Esophagus muscularis mucosa (tissue), 3 donors: Measurements from ENCODE around the gene LRRC27.

Source experiments
- CTCF ChIP-seq, 3 experiments: fragments of 200-600 bp in 2 of 3; fragments of 450-650 bp in 1 of 3; sonication (generic) in 2 of 3; IDR thresholded peaks; one replicate each; pipeline ENCODE4 v1.5.1; 2017 to 2019; ENCODE audit warnings: antibody characterized with exemption in 3 of 3, mild to moderate bottlenecking in 2 of 3, moderate library complexity in 1 of 3
- POLR2A ChIP-seq: fragments of 450-650 bp; IDR thresholded peaks from one replicate; pipeline ENCODE4 v1.6.1; 2017; ENCODE audit warnings: antibody characterized with exemption, moderate library complexity, mild to moderate bottlenecking, low read depth
- POLR2AphosphoS5 ChIP-seq, 2 donors: sonication (generic); formaldehyde crosslinking; IDR thresholded peaks; one replicate each; pipeline ENCODE4 v1.6.1; 2017; ENCODE audit warnings: antibody characterized with exemption in 2 of 2

GRCh38 chr10:132326344-132326889 is 5.6 kb upstream of the LRRC27 start:
- no peak for TF ChIP-seq CTCF (IDR thresholded peaks at IDR 0.05)
- TF ChIP-seq POLR2AphosphoS5 (IDR thresholded peaks at IDR 0.05) = no peak
- TF ChIP-seq POLR2A = no peak
